Lung (tissue), 12 donors: Measurements from ENCODE around the gene GRID1. TPM values are rescaled to one million over a fixed set of nuclear protein-coding genes. Genes with fewer than 3 reads are reported as not detected.

Source experiments
- ATAC-seq: fragments of 200-7000 bp; cut with Tn5 transposase; one replicate; pipeline ENCODE4 v1.9.1; 2020; ENCODE audit warnings: moderate number of reproducible peaks; ENCODE audit not compliant: insufficient read depth, low FRiP score
- DNase-seq, 3 donors: peaks; one replicate each; pipeline ENCODE4 v3.0.0-alpha.2; 2013 to 2017
- H3K27ac ChIP-seq, 2 donors: one replicate each; pipeline ENCODE4 v1.5.1; 2013; ENCODE audit warnings: mild to moderate bottlenecking in 2 of 2, moderate library complexity in 2 of 2, control low read depth in 1 of 2, inconsistent platforms in 1 of 2, low read depth in 1 of 2, low read length in 1 of 2
- H3K27me3 ChIP-seq, 3 donors: one replicate each; pipeline ENCODE4 v1.5.1; 2013; ENCODE audit warnings: low read length in 2 of 3; ENCODE audit not compliant: control insufficient read depth in 3 of 3, insufficient read depth in 3 of 3
- H3K36me3 ChIP-seq, 4 donors: one replicate each; pipeline ENCODE4 v1.5.1; 2013; ENCODE audit warnings: low read length in 4 of 4, mild to moderate bottlenecking in 1 of 4, moderate library complexity in 1 of 4; ENCODE audit not compliant: control insufficient read depth in 4 of 4, insufficient read depth in 4 of 4
- H3K4me1 ChIP-seq, 5 donors: one replicate each; pipeline ENCODE4 v1.5.1; 2013; ENCODE audit warnings: low read length in 5 of 5, mild to moderate bottlenecking in 2 of 5, moderate library complexity in 1 of 5; ENCODE audit not compliant: control insufficient read depth in 5 of 5, insufficient read depth in 5 of 5
- H3K4me3 ChIP-seq: one replicate; pipeline ENCODE4 v1.5.1; 2013; ENCODE audit warnings: mild to moderate bottlenecking, control low read depth, moderate library complexity
- H3K9ac ChIP-seq, 2 donors: one replicate each; pipeline ENCODE4 v1.5.1; 2013; ENCODE audit warnings: low read length in 2 of 2, control low read depth in 1 of 2; ENCODE audit not compliant: insufficient read depth in 1 of 2
- H3K9me3 ChIP-seq, 4 donors: one replicate each; pipeline ENCODE4 v1.5.1; 2013; ENCODE audit warnings: low read length in 3 of 4, mild to moderate bottlenecking in 1 of 4, moderate library complexity in 1 of 4; ENCODE audit not compliant: control insufficient read depth in 4 of 4, insufficient read depth in 3 of 4
- CTCF ChIP-seq: IDR thresholded peaks from 2 replicates; pipeline ENCODE4 v1.5.1; 2012; ENCODE audit warnings: mild to moderate bottlenecking; ENCODE audit errors: control extremely low read depth, extremely low read depth
- WGBS, 2 donors: extraction: QIAGEN DNeasy Blood & Tissue Kit; methylation state at CpG; one replicate each; pipeline ENCODE4 v1.1.7; 2013; 5-methylcytosine and 5-hydroxymethylcytosine counted together
- polyA plus RNA-seq, 2 donors: library from polyadenylated mRNA; stranded (reverse); fragments of 200-250 nt; gene quantifications; one replicate each; pipeline ENCODE4 v1.2.1, GENCODE V29; 2013
- total RNA-seq, 2 donors: library from RNA; depleted of rRNA in 1 of 2; stranded (reverse); fragments of >200 nt in 1 of 2; gene quantifications; one replicate each; pipeline ENCODE4 v1.2.1, GENCODE V29; 2014 to 2021
- donor health status: control.
- donor health status: control.
- donor health status: Bipolar disorder and iron deficiency.
- donor health status: healthy.
- donor health status: DM: yes; HTN: yes; CAD: no.

GRID1 gene
- total and polyA plus RNA-seq, 4 donors = 1.1 to 3.6 (median 2.2) TPM

DNA sequence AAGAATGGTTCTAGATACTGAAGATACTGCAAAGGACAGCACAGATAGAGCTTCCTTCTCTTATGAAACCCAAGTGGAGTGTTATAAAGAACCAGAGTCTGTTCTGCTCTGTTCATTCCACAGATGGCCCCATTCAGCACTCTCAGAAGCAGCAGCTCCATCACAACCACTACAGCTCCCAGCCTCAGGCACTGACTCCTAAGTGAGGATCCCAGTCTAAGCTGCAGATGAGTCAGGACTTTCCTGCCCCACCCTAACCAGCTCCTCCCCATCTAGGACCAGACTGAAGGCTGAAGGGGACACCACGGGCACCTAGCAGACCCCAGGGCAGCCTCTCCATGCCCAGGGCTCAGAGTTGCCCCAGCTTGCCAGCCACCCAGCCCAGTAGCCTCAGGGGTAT is 379.8 kb downstream of the GRID1 start:
- no peak for ATAC-seq
- Histone ChIP-seq H3K27me3 (peaks cover 0 to 2% (median 0%) of the 10 kb centered on the region in 3 donors), H3K4me1 (no peaks in the 10 kb centered on the region), H3K9ac (no peak overlapping the region), H3K27ac (no peak overlapping the region), H3K36me3 (no peaks in the 10 kb centered on the region), H3K9me3 (no peaks in the 10 kb centered on the region), H3K4me3 (no peak overlapping the region)
- no peak for TF ChIP-seq CTCF
- 73 to 80% methylated on average over 1 of the region's 1 CpG for WGBS, 2 donors
- no peak for DNase-seq

DNA sequence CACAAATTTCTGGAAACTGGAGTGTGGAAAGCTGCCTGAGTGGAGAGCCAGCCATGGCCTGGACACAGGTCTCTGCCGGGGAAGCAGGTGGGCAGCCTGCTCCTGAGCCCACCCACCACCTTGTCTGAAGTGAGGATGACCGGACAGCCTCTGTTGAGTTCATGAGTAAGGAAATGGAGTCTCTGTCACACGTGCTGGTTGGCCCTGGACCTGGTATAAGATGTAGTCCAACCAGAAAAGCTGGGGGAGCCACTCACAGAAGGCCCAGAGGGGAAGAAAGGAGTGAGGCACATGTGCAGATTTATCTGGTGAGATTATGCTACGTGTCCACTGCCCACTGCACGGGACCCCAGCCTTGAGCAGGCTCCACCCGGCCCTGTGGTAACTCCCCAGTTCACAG is 383.5 kb downstream of the GRID1 start:
- Histone ChIP-seq H3K9me3 (no peaks in the 10 kb centered on the region), H3K36me3 (no peaks in the 10 kb centered on the region), H3K9ac (no peak overlapping the region), H3K4me1 (no peaks in the 10 kb centered on the region), H3K27ac (no peak overlapping the region), H3K4me3 (no peak overlapping the region), H3K27me3 (peaks cover 0 to 2% (median 0%) of the 10 kb centered on the region in 3 donors)
- TF ChIP-seq CTCF = no peak
- no peak for DNase-seq
- no peak for ATAC-seq
- WGBS, 2 donors = 79 to 83% methylated on average over 6 of the region's 6 CpGs

GRCh38 chr10:85979598-85979997 is 387.0 kb downstream of the GRID1 start:
- Histone ChIP-seq H3K4me1 (no peaks in the 10 kb centered on the region), H3K36me3 (no peaks in the 10 kb centered on the region), H3K9ac (no peak overlapping the region), H3K9me3 (no peaks in the 10 kb centered on the region), H3K4me3 (no peak overlapping the region), H3K27me3 (no peaks in the 10 kb centered on the region), H3K27ac (no peak overlapping the region)
- ATAC-seq (no peak), DNase-seq (no peak)
- TF ChIP-seq CTCF = no peak
